ENCODE results near the gene SLC22A5. TPM values are rescaled to one million over a fixed set of nuclear protein-coding genes. Genes with fewer than 3 reads are reported as not detected.

SLC22A5 gene
- 10 to 100 TPM in 4 of 6 donors, 1 to 10 TPM in 2; 7.9 to 22.0 (median 12.7) TPM for total RNA-seq

DNA sequence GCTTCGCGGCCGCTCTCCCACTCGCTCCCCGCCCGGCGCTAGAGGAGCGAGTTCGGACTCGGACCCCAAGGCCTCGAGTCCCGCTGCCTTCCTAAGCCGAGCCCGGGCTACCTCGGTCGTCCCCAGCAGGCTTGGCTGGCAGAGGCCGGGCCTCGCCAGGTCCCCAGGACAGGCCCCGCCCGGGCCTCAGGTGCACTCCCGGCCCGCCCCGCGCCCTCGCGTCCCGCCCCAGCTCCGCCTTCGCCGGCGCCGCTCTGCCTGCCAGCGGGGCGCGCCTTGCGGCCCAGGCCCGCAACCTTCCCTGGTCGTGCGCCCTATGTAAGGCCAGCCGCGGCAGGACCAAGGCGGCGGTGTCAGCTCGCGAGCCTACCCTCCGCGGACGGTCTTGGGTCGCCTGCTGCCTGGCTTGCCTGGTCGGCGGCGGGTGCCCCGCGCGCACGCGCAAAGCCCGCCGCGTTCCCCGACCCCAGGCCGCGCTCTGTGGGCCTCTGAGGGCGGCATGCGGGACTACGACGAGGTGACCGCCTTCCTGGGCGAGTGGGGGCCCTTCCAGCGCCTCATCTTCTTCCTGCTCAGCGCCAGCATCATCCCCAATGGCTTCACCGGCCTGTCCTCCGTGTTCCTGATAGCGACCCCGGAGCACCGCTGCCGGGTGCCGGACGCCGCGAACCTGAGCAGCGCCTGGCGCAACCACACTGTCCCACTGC, at the start of gene SLC22A5:
Gene SLC22A5, plus strand, starts transcription at position 237 of the 707 bp plus-strand sequence. Its CDS starts 263 bp downstream, at position 500.
- ATAC-seq (ENCODE audit: low FRiP score in 2 of 2) (peak; percentile 89 to 91), DNase-seq (peak; percentile 81 to 96)
- Histone ChIP-seq H3K27me3 (no peaks in the 10 kb centered on the region), H3K27ac (peak within 1 kb of the TSS; percentile 86 to 92 (median 89)), H3K4me3 (peak within 1 kb of the TSS; percentile 58 to 82 (median 74)), H3K36me3 (no peaks in the 10 kb centered on the region), H3K4me1 (peaks cover 19 to 41% (median 24%) of the 10 kb centered on the region in 4 donors), H3K9me3 (no peaks in the 10 kb centered on the region)
- WGBS, 2 donors: 0% methylated on average over 5 to 24 of the region's 83 CpGs
- no peak for TF ChIP-seq EP300 (IDR thresholded peaks at IDR 0.05)
- TF ChIP-seq, protein P1, sequence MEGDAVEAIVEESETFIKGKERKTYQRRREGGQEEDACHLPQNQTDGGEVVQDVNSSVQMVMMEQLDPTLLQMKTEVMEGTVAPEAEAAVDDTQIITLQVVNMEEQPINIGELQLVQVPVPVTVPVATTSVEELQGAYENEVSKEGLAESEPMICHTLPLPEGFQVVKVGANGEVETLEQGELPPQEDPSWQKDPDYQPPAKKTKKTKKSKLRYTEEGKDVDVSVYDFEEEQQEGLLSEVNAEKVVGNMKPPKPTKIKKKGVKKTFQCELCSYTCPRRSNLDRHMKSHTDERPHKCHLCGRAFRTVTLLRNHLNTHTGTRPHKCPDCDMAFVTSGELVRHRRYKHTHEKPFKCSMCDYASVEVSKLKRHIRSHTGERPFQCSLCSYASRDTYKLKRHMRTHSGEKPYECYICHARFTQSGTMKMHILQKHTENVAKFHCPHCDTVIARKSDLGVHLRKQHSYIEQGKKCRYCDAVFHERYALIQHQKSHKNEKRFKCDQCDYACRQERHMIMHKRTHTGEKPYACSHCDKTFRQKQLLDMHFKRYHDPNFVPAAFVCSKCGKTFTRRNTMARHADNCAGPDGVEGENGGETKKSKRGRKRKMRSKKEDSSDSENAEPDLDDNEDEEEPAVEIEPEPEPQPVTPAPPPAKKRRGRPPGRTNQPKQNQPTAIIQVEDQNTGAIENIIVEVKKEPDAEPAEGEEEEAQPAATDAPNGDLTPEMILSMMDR (IDR thresholded peaks at IDR 0.05): peak in 1 of 6 experiments; percentile 20
- TF ChIP-seq POLR2AphosphoS5 (IDR thresholded peaks at IDR 0.05): peak; percentile 40 to 55
- TF ChIP-seq POLR2A (IDR thresholded peaks at IDR 0.05): peak in 3 of 4 donors; percentile 40 to 83 (median 75)

DNA sequence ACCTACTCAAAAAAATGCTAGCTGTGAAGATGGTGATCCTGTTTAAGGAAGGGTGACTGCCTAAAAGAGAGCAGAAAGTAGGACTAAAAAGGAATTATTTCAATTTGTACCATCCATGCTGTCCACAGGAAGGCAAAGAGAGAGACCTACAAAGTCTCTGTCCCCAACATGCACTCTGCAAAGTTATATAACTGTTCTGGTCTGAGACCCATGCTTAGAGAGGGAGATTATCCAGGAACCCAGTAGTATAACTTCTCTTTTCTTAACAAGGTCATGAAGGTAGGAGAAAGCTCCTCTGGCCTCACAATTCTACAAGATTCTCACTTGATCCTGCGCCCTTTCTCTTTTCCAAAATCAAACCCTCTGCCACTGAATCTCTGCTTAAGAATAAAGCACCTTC, 49.5 kb upstream of the SLC22A5 start:
- no peaks in the 10 kb centered on the region for H3K27me3 ChIP-seq
- H3K9me3 ChIP-seq: no peaks in the 10 kb centered on the region
- ATAC-seq (ENCODE audit: low FRiP score in 2 of 2) (no peak), DNase-seq (no peak)
- no peak overlapping the region for H3K4me3 ChIP-seq
- 88 to 96% methylated on average over 1 of the region's 1 CpG for WGBS, 2 donors
- TF ChIP-seq, protein P1 (IDR thresholded peaks at IDR 0.05): no peak
- TF ChIP-seq EP300 (IDR thresholded peaks at IDR 0.05) (no peak), POLR2A (IDR thresholded peaks at IDR 0.05) (no peak), POLR2AphosphoS5 (IDR thresholded peaks at IDR 0.05) (no peak)
- no peaks in the 10 kb centered on the region for H3K4me1 ChIP-seq
- H3K36me3 ChIP-seq: peaks cover 0 to 9% (median 4%) of the 10 kb centered on the region in 4 donors
- H3K27ac ChIP-seq: no peak overlapping the region

DNA sequence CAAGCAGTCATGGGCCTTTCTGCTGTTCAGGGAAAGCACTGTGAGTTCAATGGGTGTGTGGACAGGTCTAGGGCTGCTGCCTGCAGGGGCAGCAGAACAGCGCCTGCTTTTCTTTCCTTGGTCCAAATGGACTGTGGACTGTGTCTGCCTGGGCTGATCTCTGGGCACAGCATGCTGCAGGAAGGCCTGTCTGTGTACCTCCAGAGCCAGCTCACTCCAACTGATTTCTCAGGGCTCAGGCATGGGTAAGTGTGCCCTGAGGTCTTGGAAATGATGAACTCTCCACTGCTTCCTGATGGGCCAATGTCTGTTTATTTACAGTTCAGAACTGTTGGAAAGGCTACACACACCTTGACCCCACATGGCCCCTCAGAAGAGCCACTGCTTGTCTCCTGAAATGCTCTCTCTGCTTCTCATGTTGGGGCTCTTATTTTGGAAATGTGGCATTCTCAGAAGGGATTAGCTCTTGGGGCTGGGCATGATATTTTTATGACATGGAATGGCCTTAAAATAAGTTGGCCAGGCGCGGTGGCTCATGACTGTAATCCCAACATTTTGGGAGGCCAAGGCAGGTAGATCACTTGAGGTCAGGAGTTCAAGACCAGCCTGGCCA, 48.3 kb upstream of the SLC22A5 start:
- no peak for ATAC-seq (ENCODE audit: low FRiP score in 2 of 2)
- WGBS, 2 donors: 96 to 98% methylated on average over 2 to 3 of the region's 3 CpGs

DNA sequence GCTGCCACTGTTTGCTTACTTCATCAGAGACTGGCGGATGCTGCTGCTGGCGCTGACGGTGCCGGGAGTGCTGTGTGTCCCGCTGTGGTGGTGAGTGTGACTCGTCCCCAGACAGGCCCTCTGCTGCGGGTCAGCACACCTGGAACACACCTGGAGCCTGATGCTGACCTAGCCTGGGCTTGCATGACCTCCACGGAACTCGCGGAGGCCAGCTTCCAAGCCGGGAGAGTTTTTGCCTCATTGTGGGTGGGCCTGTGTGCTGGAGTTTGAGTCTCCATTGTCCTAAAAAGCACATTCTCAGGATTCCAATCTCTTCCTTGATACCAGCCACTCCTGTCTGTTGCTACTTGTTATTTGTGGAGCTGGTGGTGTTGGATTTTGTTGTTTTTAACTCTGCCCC, 47.2 kb upstream of the SLC22A5 start:
- Histone ChIP-seq H3K27me3 (no peaks in the 10 kb centered on the region), H3K9me3 (no peaks in the 10 kb centered on the region), H3K4me3 (no peak overlapping the region), H3K36me3 (peaks cover 0 to 9% (median 3%) of the 10 kb centered on the region in 4 donors), H3K27ac (no peak overlapping the region), H3K4me1 (no peaks in the 10 kb centered on the region)
- no peak for TF ChIP-seq EP300 (IDR thresholded peaks at IDR 0.05)
- TF ChIP-seq POLR2A (IDR thresholded peaks at IDR 0.05): no peak
- TF ChIP-seq, protein P1 (IDR thresholded peaks at IDR 0.05): no peak
- no peak for TF ChIP-seq POLR2AphosphoS5 (IDR thresholded peaks at IDR 0.05)
- 67 to 68% methylated on average over 10 to 11 of the region's 11 CpGs for WGBS, 2 donors
- DNase-seq (peak in 1 of 2 donors; percentile 53), ATAC-seq (ENCODE audit: low FRiP score in 2 of 2) (no peak)

More for the DNA sequence above, 48.3 kb upstream of the SLC22A5 start:
- Histone ChIP-seq H3K4me1 (no peaks in the 10 kb centered on the region), H3K27ac (no peak overlapping the region), H3K36me3 (peaks cover 0 to 9% (median 2%) of the 10 kb centered on the region in 4 donors), H3K27me3 (no peaks in the 10 kb centered on the region), H3K4me3 (no peak overlapping the region), H3K9me3 (no peaks in the 10 kb centered on the region)
- TF ChIP-seq POLR2A (IDR thresholded peaks at IDR 0.05): no peak
- no peak for TF ChIP-seq EP300 (IDR thresholded peaks at IDR 0.05)
- TF ChIP-seq, protein P1 (IDR thresholded peaks at IDR 0.05): no peak
- no peak for DNase-seq

Data from upper lobe of left lung (tissue), 6 donors.